HepG2 (cell line): ENCODE data around the gene PAQR7. TPM values are rescaled to one million over a fixed set of nuclear protein-coding genes. Genes with fewer than 3 reads are reported as not detected.
A peak's percentile ranks its signal among the peaks of the same experiment; 100 is the strongest.

Experiments used
- ASH2L ChIP-seq: fragments of 300-600, 200-600 bp; sonication (generic); IDR thresholded peaks from 2 replicates; pipeline ENCODE4 v1.7.0; 2017; ENCODE audit warnings: low read depth, mild to moderate bottlenecking, moderate library complexity, mixed read lengths, low read length; ENCODE audit not compliant: insufficient read length
- GPBP1L1 ChIP-seq: sonication (generic); formaldehyde crosslinking; IDR thresholded peaks from 2 replicates; pipeline ENCODE4 v1.5.0; 2020; ENCODE audit warnings: mild to moderate bottlenecking, missing genetic modification reagents
- HCFC1 ChIP-seq: fragments of 150-350 bp; IDR thresholded peaks from 2 replicates; pipeline ENCODE4 v1.6.1; 2014; ENCODE audit warnings: low read depth, low read length
- HNF4A ChIP-seq: sonication (generic); formaldehyde crosslinking; IDR thresholded peaks from 2 replicates; pipeline ENCODE4 v1.4.0; 2020; ENCODE audit warnings: missing genetic modification reagents
- HNRNPL ChIP-seq: fragments of 200-400 bp; formaldehyde crosslinking; IDR thresholded peaks from 2 replicates; pipeline ENCODE4 v1.6.1; 2017; ENCODE audit warnings: mild to moderate bottlenecking, low read depth, low read length
- KAT8 ChIP-seq: IDR thresholded peaks from 2 replicates; pipeline ENCODE4 v1.6.1; 2016; ENCODE audit warnings: missing genetic modification reagents, missing compliant biosample characterization
- LCORL ChIP-seq, 2 experiments: fragments of 450-650 bp in 1 of 2; sonication (generic) in 1 of 2; formaldehyde crosslinking in 1 of 2; IDR thresholded peaks; 2 replicates each; pipeline versions ENCODE4 v1.5.0 to v1.6.1; 2017 to 2020; ENCODE audit warnings: antibody characterized with exemption in 1 of 2, missing genetic modification reagents in 1 of 2
- MEIS2 ChIP-seq: sonication (generic); formaldehyde crosslinking; IDR thresholded peaks from 2 replicates; pipeline ENCODE4 v1.9.0; 2021; ENCODE audit warnings: mild to moderate bottlenecking, missing genetic modification reagents
- SP4 ChIP-seq: sonication (generic); formaldehyde crosslinking; IDR thresholded peaks from 2 replicates; pipeline ENCODE4 v1.8.1; 2023; ENCODE audit warnings: mild to moderate bottlenecking, missing genetic modification reagents
- SPEN ChIP-seq: sonication (generic); formaldehyde crosslinking; IDR thresholded peaks from 2 replicates; pipeline ENCODE4 v1.5.1; 2020; ENCODE audit warnings: low read depth, mild to moderate bottlenecking, missing genetic modification reagents
- ZNF547 ChIP-seq: sonication (generic); formaldehyde crosslinking; IDR thresholded peaks from 2 replicates; pipeline ENCODE4 v1.5.1; 2020; ENCODE audit warnings: mild to moderate bottlenecking, missing genetic modification reagents
- ZNF703 ChIP-seq: sonication (generic); formaldehyde crosslinking; IDR thresholded peaks from 2 replicates; pipeline ENCODE4 v1.5.1; 2020; ENCODE audit warnings: missing genetic modification reagents, mild to moderate bottlenecking, moderate library complexity, borderline replicate concordance
- ZNF766 ChIP-seq: sonication (generic); formaldehyde crosslinking; IDR thresholded peaks from 2 replicates; pipeline ENCODE4 v1.5.0; 2020; ENCODE audit warnings: missing genetic modification reagents, borderline replicate concordance
- ZNF790 ChIP-seq: sonication (generic); formaldehyde crosslinking; IDR thresholded peaks from 2 replicates; pipeline ENCODE4 v1.8.0; 2022; ENCODE audit warnings: missing genetic modification reagents, mild to moderate bottlenecking, borderline replicate concordance
- ZNF891 ChIP-seq: sonication (generic); formaldehyde crosslinking; IDR thresholded peaks from 2 replicates; pipeline ENCODE4 v1.5.0; 2020; ENCODE audit warnings: mild to moderate bottlenecking, missing genetic modification reagents
- ZSCAN30 ChIP-seq: sonication (generic); formaldehyde crosslinking; IDR thresholded peaks from 2 replicates; pipeline ENCODE4 v1.5.0; 2020; ENCODE audit warnings: mild to moderate bottlenecking, missing genetic modification reagents
- polyA plus RNA-seq, 8 experiments: library from polyadenylated mRNA; depleted of rRNA in 3 of 8; stranded (reverse) in 7 of 8; unstranded in 1 of 8; fragments of >200 nt; fragmentation: Illumina TruSeq in 4 of 8; extraction: Trizol in 4 of 8; gene quantifications; 2 replicates each; pipeline versions ENCODE4 v1.2.1 to v1.2.3, GENCODE V29; 2011 to 2016; ENCODE audit warnings: low read depth in 4 of 8, missing spikeins in 1 of 8, mixed read lengths in 1 of 8; ENCODE audit not compliant: insufficient read depth in 1 of 8
- total RNA-seq, 5 experiments: library from RNA; depleted of rRNA; stranded (reverse); fragments of >200 nt; fragmentation: Illumina TruSeq; extraction: Trizol; gene quantifications; 2 replicates each; pipeline ENCODE4 v1.2.3, GENCODE V29; 2016; ENCODE audit warnings: low read depth in 1 of 5
- TF ChIP-seq, protein P1 (sequence below): sonication (generic); formaldehyde crosslinking; IDR thresholded peaks from 2 replicates; pipeline ENCODE4 v1.4.0; 2020; ENCODE audit warnings: missing genetic modification reagents
- TF ChIP-seq, protein P2 (sequence below): sonication (generic); formaldehyde crosslinking; IDR thresholded peaks from 2 replicates; pipeline ENCODE4 v1.9.0; 2022; ENCODE audit warnings: low read depth, missing genetic modification reagents
- TF ChIP-seq, protein P3 (sequence below): sonication (generic); formaldehyde crosslinking; IDR thresholded peaks from 2 replicates; pipeline ENCODE4 v1.5.0; 2020; ENCODE audit warnings: mild to moderate bottlenecking, missing genetic modification reagents, borderline replicate concordance

PAQR7 gene
- total and polyA plus RNA-seq, 2 of the 13 experiments (the other 11 are each of a cell fraction or from before 2014, with no cell fraction given), result 13.2 to 16.6 TPM

DNA sequence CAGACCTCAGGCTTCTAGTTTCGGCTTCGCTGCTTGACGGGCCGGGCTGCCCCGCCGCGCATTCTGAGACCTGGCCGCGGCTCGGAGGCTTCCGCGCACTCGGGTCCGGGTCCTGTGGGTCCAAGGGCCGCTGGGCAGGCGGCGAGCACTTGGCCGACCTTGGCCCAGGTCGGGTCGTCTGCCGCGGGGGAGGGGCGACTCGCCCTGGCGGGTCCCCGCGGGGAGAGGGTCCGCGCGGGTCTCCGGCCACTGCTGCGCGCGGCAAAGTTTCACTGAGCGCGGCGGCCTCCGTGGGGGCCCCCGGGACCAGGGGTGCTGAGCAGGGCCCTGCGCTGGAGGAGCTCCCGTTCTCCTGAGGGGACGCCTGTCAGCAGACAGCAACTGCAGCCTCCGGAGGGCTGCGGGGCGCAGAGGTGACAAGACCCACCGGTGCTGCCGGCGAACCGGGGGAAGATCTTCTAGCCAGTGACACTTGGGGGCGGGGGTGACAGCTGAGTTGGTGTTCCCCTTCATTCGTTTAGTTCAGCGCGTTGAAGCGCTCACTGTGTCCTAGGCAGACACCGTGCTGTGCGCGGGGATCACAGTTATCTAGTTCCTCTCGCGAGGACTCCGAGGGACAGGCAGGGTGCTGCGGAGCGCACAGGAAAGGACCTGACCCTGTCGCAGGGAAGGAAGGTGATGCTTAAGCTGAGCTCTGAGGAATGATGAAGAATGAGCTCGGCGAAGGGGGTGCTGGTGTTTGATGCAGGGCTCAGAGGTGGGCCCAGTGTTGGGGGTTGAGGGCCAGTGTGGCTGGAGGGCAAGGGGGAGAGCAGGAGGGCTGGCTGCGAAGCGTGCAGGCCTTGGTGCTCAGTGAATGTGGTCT lies 55.0 kb downstream of the PAQR7 start (continued):
- 0 out of 2 replicates have a peak, but pooled peaks have one; percentile 10 for TF ChIP-seq SPEN
- TF ChIP-seq ZNF790 (CRISPR knock-in tag), result no peak
- TF ChIP-seq SP4 (CRISPR knock-in tag), result peak; percentile 57; the same call in 1 of the 2 replicates
- TF ChIP-seq ZNF547, result 0 out of 2 replicates have a peak, but pooled peaks have one; percentile 12
- no peak for TF ChIP-seq GPBP1L1
- 0 out of 2 replicates have a peak, but pooled peaks have one; percentile 12 for TF ChIP-seq MEIS2 (CRISPR knock-in tag)
- TF ChIP-seq, protein P1, sequence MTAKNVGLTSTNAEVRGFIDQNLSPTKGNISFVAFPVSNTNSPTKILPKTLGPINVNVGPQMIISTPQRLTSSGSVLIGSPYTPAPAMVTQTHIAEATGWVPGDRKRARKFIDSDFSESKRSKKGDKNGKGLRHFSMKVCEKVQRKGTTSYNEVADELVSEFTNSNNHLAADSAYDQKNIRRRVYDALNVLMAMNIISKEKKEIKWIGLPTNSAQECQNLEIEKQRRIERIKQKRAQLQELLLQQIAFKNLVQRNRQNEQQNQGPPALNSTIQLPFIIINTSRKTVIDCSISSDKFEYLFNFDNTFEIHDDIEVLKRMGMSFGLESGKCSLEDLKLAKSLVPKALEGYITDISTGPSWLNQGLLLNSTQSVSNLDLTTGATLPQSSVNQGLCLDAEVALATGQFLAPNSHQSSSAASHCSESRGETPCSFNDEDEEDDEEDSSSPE (CRISPR knock-in tag), result peak; percentile 21; the same call in 1 of the 2 replicates
- no peak for TF ChIP-seq HCFC1
- TF ChIP-seq HNRNPL, result 0 out of 2 replicates have a peak, but pooled peaks have one; percentile 29
- peak; percentile 29; the same call in 1 of the 2 replicates for TF ChIP-seq ZNF766 (CRISPR knock-in tag)
- TF ChIP-seq ZNF703 (CRISPR knock-in tag), result 0 out of 2 replicates have a peak, but pooled peaks have one; percentile 69
- TF ChIP-seq ZNF891 (CRISPR knock-in tag), result no peak; the same call in 1 of the 2 replicates
- TF ChIP-seq KAT8 (CRISPR knock-in tag), result 0 out of 2 replicates have a peak, but pooled peaks have one; percentile 11
- TF ChIP-seq LCORL (IDR thresholded peaks at IDR 0.05), result no peak
- peak; percentile 12; the same call in 1 of the 2 replicates for TF ChIP-seq LCORL (CRISPR knock-in tag; IDR thresholded peaks at IDR 0.05)
- TF ChIP-seq, protein P2, sequence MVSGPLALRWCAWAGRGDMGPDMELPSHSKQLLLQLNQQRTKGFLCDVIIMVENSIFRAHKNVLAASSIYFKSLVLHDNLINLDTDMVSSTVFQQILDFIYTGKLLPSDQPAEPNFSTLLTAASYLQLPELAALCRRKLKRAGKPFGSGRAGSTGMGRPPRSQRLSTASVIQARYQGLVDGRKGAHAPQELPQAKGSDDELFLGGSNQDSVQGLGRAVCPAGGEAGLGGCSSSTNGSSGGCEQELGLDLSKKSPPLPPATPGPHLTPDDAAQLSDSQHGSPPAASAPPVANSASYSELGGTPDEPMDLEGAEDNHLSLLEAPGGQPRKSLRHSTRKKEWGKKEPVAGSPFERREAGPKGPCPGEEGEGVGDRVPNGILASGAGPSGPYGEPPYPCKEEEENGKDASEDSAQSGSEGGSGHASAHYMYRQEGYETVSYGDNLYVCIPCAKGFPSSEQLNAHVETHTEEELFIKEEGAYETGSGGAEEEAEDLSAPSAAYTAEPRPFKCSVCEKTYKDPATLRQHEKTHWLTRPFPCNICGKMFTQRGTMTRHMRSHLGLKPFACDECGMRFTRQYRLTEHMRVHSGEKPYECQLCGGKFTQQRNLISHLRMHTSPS, result no peak
- TF ChIP-seq ZSCAN30 (CRISPR knock-in tag), result peak; percentile 86; the same call in 1 of the 2 replicates
- TF ChIP-seq, protein P3, sequence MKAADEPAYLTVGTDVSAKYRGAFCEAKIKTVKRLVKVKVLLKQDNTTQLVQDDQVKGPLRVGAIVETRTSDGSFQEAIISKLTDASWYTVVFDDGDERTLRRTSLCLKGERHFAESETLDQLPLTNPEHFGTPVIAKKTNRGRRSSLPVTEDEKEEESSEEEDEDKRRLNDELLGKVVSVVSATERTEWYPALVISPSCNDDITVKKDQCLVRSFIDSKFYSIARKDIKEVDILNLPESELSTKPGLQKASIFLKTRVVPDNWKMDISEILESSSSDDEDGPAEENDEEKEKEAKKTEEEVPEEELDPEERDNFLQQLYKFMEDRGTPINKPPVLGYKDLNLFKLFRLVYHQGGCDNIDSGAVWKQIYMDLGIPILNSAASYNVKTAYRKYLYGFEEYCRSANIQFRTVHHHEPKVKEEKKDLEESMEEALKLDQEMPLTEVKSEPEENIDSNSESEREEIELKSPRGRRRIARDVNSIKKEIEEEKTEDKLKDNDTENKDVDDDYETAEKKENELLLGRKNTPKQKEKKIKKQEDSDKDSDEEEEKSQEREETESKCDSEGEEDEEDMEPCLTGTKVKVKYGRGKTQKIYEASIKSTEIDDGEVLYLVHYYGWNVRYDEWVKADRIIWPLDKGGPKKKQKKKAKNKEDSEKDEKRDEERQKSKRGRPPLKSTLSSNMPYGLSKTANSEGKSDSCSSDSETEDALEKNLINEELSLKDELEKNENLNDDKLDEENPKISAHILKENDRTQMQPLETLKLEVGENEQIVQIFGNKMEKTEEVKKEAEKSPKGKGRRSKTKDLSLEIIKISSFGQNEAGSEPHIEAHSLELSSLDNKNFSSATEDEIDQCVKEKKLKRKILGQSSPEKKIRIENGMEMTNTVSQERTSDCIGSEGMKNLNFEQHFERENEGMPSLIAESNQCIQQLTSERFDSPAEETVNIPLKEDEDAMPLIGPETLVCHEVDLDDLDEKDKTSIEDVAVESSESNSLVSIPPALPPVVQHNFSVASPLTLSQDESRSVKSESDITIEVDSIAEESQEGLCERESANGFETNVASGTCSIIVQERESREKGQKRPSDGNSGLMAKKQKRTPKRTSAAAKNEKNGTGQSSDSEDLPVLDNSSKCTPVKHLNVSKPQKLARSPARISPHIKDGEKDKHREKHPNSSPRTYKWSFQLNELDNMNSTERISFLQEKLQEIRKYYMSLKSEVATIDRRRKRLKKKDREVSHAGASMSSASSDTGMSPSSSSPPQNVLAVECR, result 0 out of 2 replicates have a peak, but pooled peaks have one; percentile 30
- TF ChIP-seq ASH2L, result peak; percentile 81
- peak; percentile 65; the same call in 1 of the 2 replicates for TF ChIP-seq HNF4A (CRISPR knock-in tag)
